ENCODE data around the gene MRPL54. TPM values are rescaled to one million over a fixed set of nuclear protein-coding genes. Genes with fewer than 3 reads are reported as not detected.

The MRPL54 gene
- total RNA-seq, 1 donor from 2014 or later, result 43.5 TPM

DNA sequence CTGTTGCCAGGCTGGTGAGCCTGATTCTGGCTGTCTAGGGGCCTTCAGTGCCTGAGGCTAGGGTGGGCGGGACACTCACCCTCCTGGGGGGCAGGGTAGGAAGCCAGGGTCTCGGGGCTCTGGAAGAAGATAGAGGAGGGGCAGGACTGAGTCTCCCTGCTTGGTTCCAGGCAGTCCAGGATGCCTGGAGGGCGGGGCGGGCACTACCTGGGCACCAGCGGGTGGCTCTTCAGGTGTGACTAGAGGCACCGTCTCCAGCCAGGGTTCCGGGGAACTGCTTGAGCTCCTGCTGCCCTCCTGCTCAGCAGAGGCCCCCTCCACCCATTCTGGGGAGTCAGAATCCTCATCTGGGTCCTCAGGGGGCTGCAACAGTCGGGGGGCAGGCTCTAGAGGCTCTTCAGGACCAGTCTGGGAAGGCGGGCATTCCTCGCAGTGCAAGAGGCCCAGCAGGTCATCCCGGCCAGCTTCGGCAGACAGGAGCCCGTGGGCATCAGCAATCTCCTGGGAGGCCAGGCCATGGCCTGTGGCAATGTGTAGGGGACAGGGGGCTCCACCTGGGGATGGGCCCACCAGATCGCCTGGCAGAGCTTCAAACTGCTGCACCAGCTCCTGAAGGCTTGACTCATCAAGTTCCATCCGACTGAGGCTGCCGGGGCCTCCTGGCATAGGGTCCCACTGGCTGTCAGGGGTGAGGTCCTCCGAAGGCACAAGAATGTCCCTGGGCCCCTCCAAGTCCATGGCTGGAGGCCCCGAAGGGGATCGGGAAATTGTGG, 2.8 kb upstream of the MRPL54 start:
- Histone ChIP-seq H3K27ac (ENCODE audit: low read depth, low read length) (no peak overlapping the region), H3K9me3 (ENCODE audit: insufficient read depth, low read depth, low read length) (no peaks in the 10 kb centered on the region), H3K36me3 (ENCODE audit: insufficient read depth, low read length) (no peaks in the 10 kb centered on the region), H3K9ac (ENCODE audit: low read length) (peak overlapping the region; percentile 14), H3K27me3 (ENCODE audit: insufficient read depth, low read length) (no peaks in the 10 kb centered on the region), H4K20me1 (ENCODE audit: insufficient read depth, low read length) (peaks cover 7% of the 10 kb centered on the region), H3K4me3 (ENCODE audit: insufficient read depth, low read depth, low read length) (no peak overlapping the region), H3K79me2 (ENCODE audit: insufficient read depth, low read length) (peaks cover 33% of the 10 kb centered on the region), H3K4me2 (ENCODE audit: low read length) (no peak overlapping the region), H3K4me1 (ENCODE audit: insufficient read depth, low read length) (peaks cover 9% of the 10 kb centered on the region), H2AFZ (ENCODE audit: low read depth, low read length) (no peak overlapping the region)
- H3K27ac Mint-ChIP-seq (ENCODE audit: unreplicated experiment), result no peak overlapping the region
- TF ChIP-seq CTCF (IDR thresholded peaks at IDR 0.05; ENCODE audit: insufficient read depth, low read depth, low read length) (no peak), EZH2 (IDR thresholded peaks at IDR 0.05; ENCODE audit: insufficient read depth, low read length) (no peak)
- peaks cover 5% of the 10 kb centered on the region for H3K36me3 Mint-ChIP-seq (ENCODE audit: low read depth, unreplicated experiment)
- peaks cover 2% of the 10 kb centered on the region for H3K9me3 Mint-ChIP-seq (ENCODE audit: unreplicated experiment)
- H3K4me3 Mint-ChIP-seq (ENCODE audit: unreplicated experiment), result peak overlapping the region; percentile 95
- H3K4me1 Mint-ChIP-seq (ENCODE audit: low read depth, unreplicated experiment), result no peaks in the 10 kb centered on the region
- H3K27me3 Mint-ChIP-seq (ENCODE audit: low read depth, unreplicated experiment), result no peaks in the 10 kb centered on the region
- FAIRE-seq, result no peak
- DNase-seq (ENCODE audit: low read depth), result no peak

DNA sequence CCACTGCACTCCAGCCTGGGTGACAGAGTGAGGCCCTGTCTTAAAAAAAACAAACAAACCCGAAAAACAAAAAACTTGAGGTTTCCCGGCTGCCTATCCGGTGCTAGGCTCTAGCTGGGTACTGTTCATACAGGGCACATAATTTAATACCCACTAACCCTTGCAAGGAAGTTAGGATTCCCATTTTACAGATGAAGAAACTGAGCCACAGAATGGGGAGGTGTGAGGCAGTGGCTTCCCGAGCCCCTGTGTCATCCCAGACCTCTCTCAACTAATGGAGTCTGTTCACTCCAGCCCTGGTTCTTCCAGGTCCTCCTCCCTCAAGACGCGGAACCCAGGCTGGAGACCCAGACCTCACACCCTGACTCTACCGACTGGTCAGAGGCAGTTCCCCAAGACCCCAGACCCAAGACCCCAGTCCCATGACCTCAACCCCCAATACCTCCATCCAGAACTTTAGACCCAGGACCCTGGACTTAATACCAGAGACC, 1.6 kb upstream of the MRPL54 start:
- H4K20me1 ChIP-seq (ENCODE audit: insufficient read depth, low read length), result peaks cover 7% of the 10 kb centered on the region
- Mint-ChIP-seq H3K9me3 (ENCODE audit: unreplicated experiment) (no peaks in the 10 kb centered on the region), H3K36me3 (ENCODE audit: low read depth, unreplicated experiment) (no peaks in the 10 kb centered on the region), H3K4me1 (ENCODE audit: low read depth, unreplicated experiment) (no peaks in the 10 kb centered on the region), H3K4me3 (ENCODE audit: unreplicated experiment) (peak overlapping the region; percentile 95), H3K27ac (ENCODE audit: unreplicated experiment) (peak overlapping the region; percentile 86), H3K27me3 (ENCODE audit: low read depth, unreplicated experiment) (no peaks in the 10 kb centered on the region)
- peak overlapping the region; percentile 98 for H3K4me2 ChIP-seq (ENCODE audit: low read length)
- peaks cover 9% of the 10 kb centered on the region for H3K4me1 ChIP-seq (ENCODE audit: insufficient read depth, low read length)
- no peaks in the 10 kb centered on the region for H3K36me3 ChIP-seq (ENCODE audit: insufficient read depth, low read length)
- TF ChIP-seq CTCF (IDR thresholded peaks at IDR 0.05; ENCODE audit: insufficient read depth, low read depth, low read length) (no peak), EZH2 (IDR thresholded peaks at IDR 0.05; ENCODE audit: insufficient read depth, low read length) (no peak)
- peaks cover 30% of the 10 kb centered on the region for H3K79me2 ChIP-seq (ENCODE audit: insufficient read depth, low read length)
- H3K27ac ChIP-seq (ENCODE audit: low read depth, low read length), result peak overlapping the region; percentile 72
- H3K9me3 ChIP-seq (ENCODE audit: insufficient read depth, low read depth, low read length), result no peaks in the 10 kb centered on the region
- peak overlapping the region; percentile 97 for H2AFZ ChIP-seq (ENCODE audit: low read depth, low read length)
- peak overlapping the region; percentile 85 for H3K4me3 ChIP-seq (ENCODE audit: insufficient read depth, low read depth, low read length)
- H3K27me3 ChIP-seq (ENCODE audit: insufficient read depth, low read length), result no peaks in the 10 kb centered on the region
- no peak for DNase-seq (ENCODE audit: low read depth)
- FAIRE-seq, result no peak
- peak overlapping the region; percentile 94 for H3K9ac ChIP-seq (ENCODE audit: low read length)
